DMS79 (cell line): Measurements from ENCODE around the gene TRIB2.
"Not testable (repeated sequence)": the region's sequence is repeated elsewhere in the genome, so short reads cannot be mapped to it uniquely, and the experiment has no call there.

ENCODE experiments used
- DNase-seq: peaks from one replicate; lab custom pipeline; 2025; lab: John Stamatoyannopoulos, UW

Gene TRIB2

GRCh38 chr2:12716282-12717190 is at the start of gene TRIB2:
TRIB2 (plus strand) TSS chr2:12716936; CDS start chr2:12718308, 1,372 bp downstream.
- DNase-seq, result peak; percentile 69

GRCh38 chr2:12669036-12669435 is 47.7 kb upstream of the TRIB2 start:
- no peak for DNase-seq

- no peak for DNase-seq
Measured at GRCh38 chr2:12672711-12673315, 43.9 kb upstream of the TRIB2 start.

GRCh38 chr2:12674644-12675328 is 42.0 kb upstream of the TRIB2 start:
- DNase-seq, result no peak

- DNase-seq, result no peak
Measured at GRCh38 chr2:12675352-12675795, 41.4 kb upstream of the TRIB2 start.

- no peak for DNase-seq
Measured at GRCh38 chr2:12675801-12676200, 40.9 kb upstream of the TRIB2 start.

GRCh38 chr2:12676771-12677170 is 40.0 kb upstream of the TRIB2 start:
- no peak for DNase-seq

- DNase-seq, result no peak
Measured at GRCh38 chr2:12678186-12678585, 38.5 kb upstream of the TRIB2 start.

- DNase-seq, result no peak
Measured at GRCh38 chr2:12679550-12680072, 37.1 kb upstream of the TRIB2 start.

GRCh38 chr2:12680115-12680514 is 36.6 kb upstream of the TRIB2 start:
- DNase-seq, result not testable (repeated sequence)

- DNase-seq, result no peak
Measured at GRCh38 chr2:12682017-12682416, 34.7 kb upstream of the TRIB2 start.

- no peak for DNase-seq
Measured at GRCh38 chr2:12683457-12684100, 33.2 kb upstream of the TRIB2 start.

GRCh38 chr2:12684471-12684936 is 32.2 kb upstream of the TRIB2 start:
- no peak for DNase-seq

GRCh38 chr2:12685145-12685544 is 31.6 kb upstream of the TRIB2 start:
- no peak for DNase-seq

- DNase-seq, result no peak
Measured at GRCh38 chr2:12685956-12686355, 30.8 kb upstream of the TRIB2 start.

- DNase-seq, result no peak
Measured at GRCh38 chr2:12686708-12687283, 29.9 kb upstream of the TRIB2 start.

GRCh38 chr2:12688091-12688490 is 28.6 kb upstream of the TRIB2 start:
- DNase-seq, result no peak

GRCh38 chr2:12688893-12689292 is 27.8 kb upstream of the TRIB2 start:
- no peak for DNase-seq

- DNase-seq, result no peak
Measured at GRCh38 chr2:12693509-12693908, 23.2 kb upstream of the TRIB2 start.

- DNase-seq, result no peak
Measured at GRCh38 chr2:12694990-12695774, 21.6 kb upstream of the TRIB2 start.

GRCh38 chr2:12697617-12698016 is 19.1 kb upstream of the TRIB2 start:
- DNase-seq, result no peak
